Caco-2 (cell line): Measurements from ENCODE around the gene IL1RAPL2. TPM values are rescaled to one million over a fixed set of nuclear protein-coding genes. Genes with fewer than 3 reads are reported as not detected.

Experiments used
- BruUV-seq: library from RNA; stranded (reverse); fragments of 400-500 nt; replicated peaks from 2 replicates; lab custom pipeline; 2021; lab: Mats Ljungman, UMichigan
- CTCF ChIA-PET: fragments of 300-600 bp; sonication (Branson Sonifier 250); formaldehyde crosslinking; loops from one replicate; lab custom pipeline; 2022; ENCODE audit warnings: antibody characterized with exemption; lab: Charles Lee
- POLR2A ChIA-PET: fragments of 300-600 bp; sonication (Branson Sonifier 250); formaldehyde crosslinking; loops from one replicate; lab custom pipeline; 2022; ENCODE audit warnings: antibody characterized with exemption; lab: Charles Lee
- DNase-seq, 2 experiments: peaks; one replicate each; pipeline versions ENCODE4 v3.0.0 to v3.0.0-alpha.2; 2020 to 2022
- H3K27me3 ChIP-seq: replicated peaks from 2 replicates; pipeline ENCODE4 v1.6.0; 2011; ENCODE audit warnings: low read length; ENCODE audit not compliant: control insufficient read depth, insufficient read depth
- H3K36me3 ChIP-seq: 2 replicates; pipeline ENCODE4 v1.5.1; 2011; ENCODE audit warnings: low read length; ENCODE audit not compliant: control insufficient read depth, insufficient read depth
- H3K4me1 ChIP-seq: fragments of 250-450 bp; sonication (Bioruptor Pico); 2 replicates; pipeline ENCODE4 v1.5.1; 2020; ENCODE audit warnings: mild to moderate bottlenecking
- H3K4me3 ChIP-seq: 2 replicates; pipeline ENCODE4 v1.5.1; 2011; ENCODE audit warnings: low read depth, mild to moderate bottlenecking, control low read depth, low read length
- H3K9me3 ChIP-seq: fragments of 250-450 bp; sonication (Bioruptor Pico); 2 replicates; pipeline ENCODE4 v1.5.1; 2020; ENCODE audit warnings: mild to moderate bottlenecking, moderate library complexity
- H3K27ac Mint-ChIP-seq: one replicate; pipeline ENCODE4 v1.8.0; 2022; ENCODE audit warnings: mixed read lengths; ENCODE audit not compliant: unreplicated experiment
- H3K27me3 Mint-ChIP-seq: one replicate; pipeline ENCODE4 v1.8.0; 2022; ENCODE audit warnings: mixed read lengths; ENCODE audit not compliant: insufficient read depth, unreplicated experiment
- H3K36me3 Mint-ChIP-seq: one replicate; pipeline ENCODE4 v1.8.0; 2022; ENCODE audit warnings: mild to moderate bottlenecking, mixed read lengths; ENCODE audit not compliant: insufficient read depth, unreplicated experiment
- H3K4me1 Mint-ChIP-seq: one replicate; pipeline ENCODE4 v1.8.0; 2022; ENCODE audit warnings: low read depth, mixed read lengths; ENCODE audit not compliant: unreplicated experiment
- H3K4me3 Mint-ChIP-seq: one replicate; pipeline ENCODE4 v1.8.0; 2022; ENCODE audit warnings: mild to moderate bottlenecking, moderate library complexity, mixed read lengths; ENCODE audit not compliant: unreplicated experiment
- H3K9me3 Mint-ChIP-seq: one replicate; pipeline ENCODE4 v1.8.0; 2022; ENCODE audit warnings: mixed read lengths; ENCODE audit not compliant: unreplicated experiment
- CTCF ChIP-seq, 2 experiments: fragments of 200-600 bp in 1 of 2; IDR thresholded peaks; 1 replicate in 1 of 2; 2 replicates in 1 of 2; pipeline versions ENCODE4 v1.5.1 to v1.8.0; 2011 to 2022; ENCODE audit warnings: antibody characterized with exemption in 1 of 2, control low read depth in 1 of 2, inconsistent platforms in 1 of 2, low read depth in 1 of 2, low read length in 1 of 2, mild to moderate bottlenecking in 1 of 2, moderate library complexity in 1 of 2; ENCODE audit not compliant: insufficient read depth in 1 of 2, severe bottlenecking in 1 of 2, unreplicated experiment in 1 of 2
- intact Hi-C: fragments of 100-400 bp; cut with micrococcal nuclease; formaldehyde crosslinking; loops from one replicate; pipeline ENCODE4 v1.10.0; 2022; ENCODE audit not compliant: unreplicated experiment
- total RNA-seq: library from RNA; stranded (reverse); gene quantifications from 2 replicates; pipeline ENCODE4 v1.2.3, GENCODE V29; 2022

IL1RAPL2 gene
- total RNA-seq, 1 experiment from 2014 or later: not detected

GRCh38 chrX:105502336-105502735 is 936.3 kb downstream of the IL1RAPL2 start:
- no TSS peak for BruUV-seq
- H3K36me3 ChIP-seq: no peaks in the 10 kb centered on the region
- POLR2A ChIA-PET: no interaction called here
- CTCF ChIA-PET: no interaction called here
- Mint-ChIP-seq H3K27me3 (no peaks in the 10 kb centered on the region), H3K27ac (no peak overlapping the region), H3K36me3 (no peaks in the 10 kb centered on the region), H3K4me1 (no peaks in the 10 kb centered on the region), H3K9me3 (no peaks in the 10 kb centered on the region), H3K4me3 (no peak overlapping the region)
- intact Hi-C loops: no loop called here
- H3K9me3 ChIP-seq: no peaks in the 10 kb centered on the region
- no peak for DNase-seq
- no peaks in the 10 kb centered on the region for H3K4me1 ChIP-seq
- no peak overlapping the region for H3K4me3 ChIP-seq
- no peaks in the 10 kb centered on the region for H3K27me3 ChIP-seq
- no peak for TF ChIP-seq CTCF (IDR thresholded peaks at IDR 0.05; ENCODE audit: insufficient read depth in 1 of 2, low read depth in 1 of 2, low read length in 1 of 2, severe bottlenecking in 1 of 2, unreplicated experiment in 1 of 2)

GRCh38 chrX:105515561-105515960 is 949.6 kb downstream of the IL1RAPL2 start:
- Histone ChIP-seq H3K27me3 (no peaks in the 10 kb centered on the region), H3K9me3 (no peaks in the 10 kb centered on the region), H3K36me3 (no peaks in the 10 kb centered on the region), H3K4me1 (no peaks in the 10 kb centered on the region), H3K4me3 (no peak overlapping the region)
- no peak overlapping the region for H3K27ac Mint-ChIP-seq
- no TSS peak for BruUV-seq
- no peak for DNase-seq
- H3K27me3 Mint-ChIP-seq: no peaks in the 10 kb centered on the region
- ChIA-PET POLR2A (no interaction called here), CTCF (no interaction called here)
- intact Hi-C loops: no loop called here
- H3K36me3 Mint-ChIP-seq: no peaks in the 10 kb centered on the region
- TF ChIP-seq CTCF (IDR thresholded peaks at IDR 0.05; ENCODE audit: insufficient read depth in 1 of 2, low read depth in 1 of 2, low read length in 1 of 2, severe bottlenecking in 1 of 2, unreplicated experiment in 1 of 2): no peak
- H3K4me1 Mint-ChIP-seq: no peaks in the 10 kb centered on the region
- no peak overlapping the region for H3K4me3 Mint-ChIP-seq
- no peaks in the 10 kb centered on the region for H3K9me3 Mint-ChIP-seq

GRCh38 chrX:105526431-105526830 is 960.4 kb downstream of the IL1RAPL2 start:
- Mint-ChIP-seq H3K4me3 (no peak overlapping the region), H3K4me1 (no peaks in the 10 kb centered on the region), H3K36me3 (no peaks in the 10 kb centered on the region), H3K27me3 (no peaks in the 10 kb centered on the region), H3K9me3 (no peaks in the 10 kb centered on the region), H3K27ac (no peak overlapping the region)
- H3K9me3 ChIP-seq: no peaks in the 10 kb centered on the region
- CTCF ChIA-PET: no interaction called here
- DNase-seq: no peak
- intact Hi-C loops: no loop called here
- H3K36me3 ChIP-seq: no peaks in the 10 kb centered on the region
- H3K27me3 ChIP-seq: no peaks in the 10 kb centered on the region
- TF ChIP-seq CTCF (IDR thresholded peaks at IDR 0.05; ENCODE audit: insufficient read depth in 1 of 2, low read depth in 1 of 2, low read length in 1 of 2, severe bottlenecking in 1 of 2, unreplicated experiment in 1 of 2): no peak
- H3K4me3 ChIP-seq: no peak overlapping the region
- POLR2A ChIA-PET: no interaction called here
- no TSS peak for BruUV-seq
- no peaks in the 10 kb centered on the region for H3K4me1 ChIP-seq
